GM21717 (cell line): ENCODE results near the gene MST1.

Source experiments
- ATAC-seq: cut with Tn5 transposase; IDR thresholded peaks from one replicate; pipeline ENCODE4 v1.9.1; 2021; ENCODE audit warnings: mild to moderate bottlenecking, moderate library complexity; ENCODE audit not compliant: unreplicated experiment

Gene MST1

GRCh38 chr3:49638445-49638844 is 50.8 kb downstream of the MST1 start:
- ATAC-seq = no peak

- ATAC-seq = no peak
These were observed 52.2 kb downstream of the MST1 start for GRCh38 chr3:49636883-49637609.

- no peak for ATAC-seq
These were observed 54.5 kb downstream of the MST1 start for GRCh38 chr3:49634736-49635135.
